SK-N-SH treated with all-trans-retinoic acid at 6 μM for 48 hours (cell line): ENCODE measurements around the gene AP2B1.

Source experiments
- ATAC-seq: fragments of 200-7000 bp; cut with Tn5 transposase; 3 replicates; pipeline ENCODE4 v1.9.1; 2020; ENCODE audit warnings: mild to moderate bottlenecking, moderate library complexity
- ARNTL ChIP-seq: fragments of 450-650 bp; formaldehyde crosslinking; IDR thresholded peaks from 2 replicates; pipeline ENCODE4 v1.5.0; 2020; ENCODE audit warnings: low read depth, mild to moderate bottlenecking, moderate library complexity, borderline replicate concordance
- BACH2 ChIP-seq: fragments of 250-450 bp; sonication (Bioruptor Pico); IDR thresholded peaks from 2 replicates; pipeline ENCODE4 v1.9.0; 2021; ENCODE audit warnings: mild to moderate bottlenecking, borderline replicate concordance
- CREB5 ChIP-seq: fragments of 250-450 bp; sonication (Bioruptor Pico); IDR thresholded peaks from 2 replicates; pipeline ENCODE4 v1.5.1; 2020; ENCODE audit warnings: low read depth, mild to moderate bottlenecking, moderate library complexity
- CSDC2 ChIP-seq: fragments of 250-450 bp; sonication (Bioruptor Pico); IDR thresholded peaks from 2 replicates; pipeline ENCODE4 v1.5.0; 2020; ENCODE audit warnings: mild to moderate bottlenecking, moderate library complexity
- CSRNP3 ChIP-seq: fragments of 250-450 bp; sonication (Bioruptor Pico); IDR thresholded peaks from 2 replicates; pipeline ENCODE4 v1.5.1; 2021; ENCODE audit warnings: mild to moderate bottlenecking, moderate library complexity
- ESRRG ChIP-seq: fragments of 250-450 bp; sonication (Bioruptor Pico); IDR thresholded peaks from 2 replicates; pipeline ENCODE4 v1.6.1; 2021; ENCODE audit warnings: mild to moderate bottlenecking
- GLIS3 ChIP-seq: fragments of 250-450 bp; sonication (Bioruptor Pico); IDR thresholded peaks from 2 replicates; pipeline ENCODE4 v1.5.0; 2020; ENCODE audit warnings: mild to moderate bottlenecking, moderate library complexity
- ISL1 ChIP-seq: fragments of 250-450 bp; sonication (Bioruptor Pico); IDR thresholded peaks from 2 replicates; pipeline ENCODE4 v2.1.2; 2022; ENCODE audit warnings: mild to moderate bottlenecking, moderate library complexity
- OSR1 ChIP-seq: fragments of 250-450 bp; sonication (Bioruptor Pico); IDR thresholded peaks from 2 replicates; pipeline ENCODE4 v1.8.0; 2022; ENCODE audit warnings: moderate library complexity, mild to moderate bottlenecking, inconsistent platforms
- PATZ1 ChIP-seq: fragments of 250-450 bp; sonication (Bioruptor Pico); IDR thresholded peaks from 2 replicates; pipeline ENCODE4 v1.8.0; 2020; ENCODE audit warnings: mild to moderate bottlenecking, moderate library complexity, borderline replicate concordance
- PPARA ChIP-seq: fragments of 250-450 bp; sonication (Bioruptor Pico); IDR thresholded peaks from 2 replicates; pipeline ENCODE4 v1.5.0; 2020; ENCODE audit warnings: mild to moderate bottlenecking, borderline replicate concordance
- RARB ChIP-seq: fragments of 250-450 bp; sonication (Bioruptor Pico); IDR thresholded peaks from 2 replicates; pipeline ENCODE4 v1.8.0; 2021; ENCODE audit warnings: mild to moderate bottlenecking, moderate library complexity
- SNAI2 ChIP-seq: fragments of 250-450 bp; sonication (Bioruptor Pico); IDR thresholded peaks from 2 replicates; pipeline ENCODE4 v1.5.0; 2020; ENCODE audit warnings: mild to moderate bottlenecking, moderate library complexity
- TCF4 ChIP-seq: fragments of 250-450 bp; sonication (Bioruptor Pico); IDR thresholded peaks from 2 replicates; pipeline ENCODE4 v1.8.0; 2021; ENCODE audit warnings: mild to moderate bottlenecking, moderate library complexity, borderline replicate concordance
- TOX ChIP-seq: fragments of 250-450 bp; sonication (Bioruptor Pico); IDR thresholded peaks from 2 replicates; pipeline ENCODE4 v1.8.0; 2021; ENCODE audit warnings: mild to moderate bottlenecking, moderate library complexity, borderline replicate concordance
- TSHZ2 ChIP-seq: fragments of 250-450 bp; sonication (Bioruptor Pico); IDR thresholded peaks from 2 replicates; pipeline ENCODE4 v1.5.0; 2020; ENCODE audit warnings: mild to moderate bottlenecking, moderate library complexity
- ZC3H10 ChIP-seq: fragments of 250-450 bp; sonication (Bioruptor Pico); IDR thresholded peaks from 2 replicates; pipeline ENCODE4 v1.5.1; 2021; ENCODE audit warnings: mild to moderate bottlenecking, moderate library complexity
- ZFP3 ChIP-seq: fragments of 250-450 bp; sonication (Bioruptor Pico); IDR thresholded peaks from 2 replicates; pipeline ENCODE4 v1.5.0; 2020; ENCODE audit warnings: mild to moderate bottlenecking, moderate library complexity
- ZFP30 ChIP-seq: fragments of 450-650 bp; formaldehyde crosslinking; IDR thresholded peaks from 2 replicates; pipeline ENCODE4 v1.5.0; 2022; ENCODE audit warnings: mild to moderate bottlenecking, moderate library complexity
- ZNF565 ChIP-seq: fragments of 450-650 bp; formaldehyde crosslinking; conservative IDR thresholded peaks from 2 replicates; pipeline ENCODE4 v1.5.0; 2020; ENCODE audit warnings: low read depth, mild to moderate bottlenecking, moderate library complexity
- ZNF8 ChIP-seq: fragments of 450-650 bp; formaldehyde crosslinking; IDR thresholded peaks from 2 replicates; pipeline ENCODE4 v1.5.0; 2020; ENCODE audit warnings: mild to moderate bottlenecking, moderate library complexity
- TF ChIP-seq, protein P1 (sequence below): fragments of 250-450 bp; sonication (Bioruptor Pico); IDR thresholded peaks from 2 replicates; pipeline ENCODE4 v1.8.0; 2021; ENCODE audit warnings: low read depth, mild to moderate bottlenecking, moderate library complexity, borderline replicate concordance

AP2B1 gene

GRCh38 chr17:35553310-35553709, 33.8 kb upstream of the AP2B1 start:
- TF ChIP-seq ZC3H10 (CRISPR knock-in tag) (no peak), TOX (CRISPR knock-in tag) (no peak), PPARA (CRISPR knock-in tag) (no peak), GLIS3 (no peak), CREB5 (CRISPR knock-in tag) (no peak), ZFP30 (no peak), ISL1 (no peak), TCF4 (CRISPR knock-in tag) (no peak), OSR1 (CRISPR knock-in tag) (no peak)
- TF ChIP-seq, protein P1, sequence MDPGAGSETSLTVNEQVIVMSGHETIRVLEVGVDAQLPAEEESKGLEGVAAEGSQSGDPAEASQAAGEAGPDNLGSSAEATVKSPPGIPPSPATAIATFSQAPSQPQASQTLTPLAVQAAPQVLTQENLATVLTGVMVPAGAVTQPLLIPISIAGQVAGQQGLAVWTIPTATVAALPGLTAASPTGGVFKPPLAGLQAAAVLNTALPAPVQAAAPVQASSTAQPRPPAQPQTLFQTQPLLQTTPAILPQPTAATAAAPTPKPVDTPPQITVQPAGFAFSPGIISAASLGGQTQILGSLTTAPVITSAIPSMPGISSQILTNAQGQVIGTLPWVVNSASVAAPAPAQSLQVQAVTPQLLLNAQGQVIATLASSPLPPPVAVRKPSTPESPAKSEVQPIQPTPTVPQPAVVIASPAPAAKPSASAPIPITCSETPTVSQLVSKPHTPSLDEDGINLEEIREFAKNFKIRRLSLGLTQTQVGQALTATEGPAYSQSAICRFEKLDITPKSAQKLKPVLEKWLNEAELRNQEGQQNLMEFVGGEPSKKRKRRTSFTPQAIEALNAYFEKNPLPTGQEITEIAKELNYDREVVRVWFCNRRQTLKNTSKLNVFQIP: no peak
- TF ChIP-seq, all 23 proteins: peak for 0
- ATAC-seq: no peak

- TF ChIP-seq TSHZ2 (CRISPR knock-in tag) (no peak), PPARA (CRISPR knock-in tag) (no peak), GLIS3 (no peak), OSR1 (CRISPR knock-in tag) (no peak), BACH2 (CRISPR knock-in tag) (no peak), CREB5 (CRISPR knock-in tag) (no peak), ZFP3 (CRISPR knock-in tag) (no peak), RARB (CRISPR knock-in tag) (no peak), SNAI2 (no peak), ZNF565 (CRISPR knock-in tag) (no peak), ARNTL (no peak), ISL1 (no peak), TOX (CRISPR knock-in tag) (no peak), ZNF8 (CRISPR knock-in tag) (no peak), ZC3H10 (CRISPR knock-in tag) (no peak), CSDC2 (CRISPR knock-in tag) (no peak)
- TF ChIP-seq, protein P1: no peak
- ATAC-seq: no peak
Measured at GRCh38 chr17:35554668-35555067, 32.5 kb upstream of the AP2B1 start.

- peak; percentile 70 for ATAC-seq
- TF ChIP-seq, protein P1: no peak
- TF ChIP-seq CSDC2 (CRISPR knock-in tag) (no peak), PATZ1 (CRISPR knock-in tag) (no peak), PPARA (CRISPR knock-in tag) (no peak), OSR1 (CRISPR knock-in tag) (no peak), SNAI2 (no peak), ZNF8 (CRISPR knock-in tag) (no peak), TCF4 (CRISPR knock-in tag) (no peak), ZFP30 (no peak), ESRRG (CRISPR knock-in tag) (no peak), ISL1 (no peak), CSRNP3 (CRISPR knock-in tag) (no peak)
Measured at GRCh38 chr17:35555691-35556090, 31.4 kb upstream of the AP2B1 start.
